Coronary artery (tissue), 2 donors: ENCODE data around the gene AKR1D1.
"Not testable (repeated sequence)": the region's sequence is repeated elsewhere in the genome, so short reads cannot be mapped to it uniquely, and the experiment has no call there.

Source experiments
- DNase-seq: peaks from one replicate; pipeline ENCODE4 v3.0.0-alpha.2; 2017; ENCODE audit warnings: low spot score
- H3K27ac ChIP-seq, 2 donors: fragments of 200-600 bp; sonication (generic); one replicate each; pipeline ENCODE4 v1.5.1; 2016 to 2019
- H3K4me3 ChIP-seq: fragments of 200-600 bp; sonication (generic); 2 replicates; pipeline ENCODE4 v1.5.1; 2016; ENCODE audit warnings: mild to moderate bottlenecking, moderate library complexity
- CTCF ChIP-seq: fragments of 200-600 bp; sonication (generic); IDR thresholded peaks from one replicate; pipeline ENCODE4 v1.5.1; 2019; ENCODE audit warnings: antibody characterized with exemption

AKR1D1 gene

GRCh38 chr7:138033241-138033640 is 43.0 kb upstream of the AKR1D1 start:
- no peak overlapping the region for H3K27ac ChIP-seq
- TF ChIP-seq CTCF: no peak
- H3K4me3 ChIP-seq: no peak overlapping the region
- DNase-seq: no peak

- Histone ChIP-seq H3K4me3 (no peak overlapping the region), H3K27ac (no peak overlapping the region)
- DNase-seq: no peak
- no peak for TF ChIP-seq CTCF
These were observed 40.1 kb upstream of the AKR1D1 start for GRCh38 chr7:138036135-138036534.

GRCh38 chr7:138040063-138040462 is 36.2 kb upstream of the AKR1D1 start:
- H3K4me3 ChIP-seq, DNase-seq: not testable (repeated sequence)

GRCh38 chr7:138044897-138045296 is 31.4 kb upstream of the AKR1D1 start:
- Histone ChIP-seq H3K4me3 (no peak overlapping the region), H3K27ac (no peak overlapping the region)
- TF ChIP-seq CTCF: no peak
- no peak for DNase-seq

More at GRCh38 chr7:138040063-138040462, 36.2 kb upstream of the AKR1D1 start:
- H3K27ac ChIP-seq: not testable (repeated sequence)

GRCh38 chr7:138047907-138048306 is 28.4 kb upstream of the AKR1D1 start:
- no peak for TF ChIP-seq CTCF
- DNase-seq: no peak
- no peak overlapping the region for H3K27ac ChIP-seq
- no peak overlapping the region for H3K4me3 ChIP-seq

- H3K4me3 ChIP-seq: no peak overlapping the region
- DNase-seq: no peak
- TF ChIP-seq CTCF: no peak
- no peak overlapping the region for H3K27ac ChIP-seq
These were observed 26.6 kb upstream of the AKR1D1 start for GRCh38 chr7:138049505-138050116.

- DNase-seq, H3K27ac ChIP-seq: not testable (repeated sequence)
These were observed 24.5 kb upstream of the AKR1D1 start for GRCh38 chr7:138051712-138052247.

GRCh38 chr7:138052696-138053095 is 23.6 kb upstream of the AKR1D1 start:
- no peak for DNase-seq
- TF ChIP-seq CTCF: no peak
- Histone ChIP-seq H3K4me3 (no peak overlapping the region), H3K27ac (no peak overlapping the region)

More at GRCh38 chr7:138051712-138052247, 24.5 kb upstream of the AKR1D1 start:
- not testable (repeated sequence) for H3K4me3 ChIP-seq

GRCh38 chr7:138055698-138056097 is 20.6 kb upstream of the AKR1D1 start:
- not testable (repeated sequence) for DNase-seq, H3K4me3 ChIP-seq, H3K27ac ChIP-seq
